ENCODE data around the gene ITGBL1.

Gene ITGBL1

DNA sequence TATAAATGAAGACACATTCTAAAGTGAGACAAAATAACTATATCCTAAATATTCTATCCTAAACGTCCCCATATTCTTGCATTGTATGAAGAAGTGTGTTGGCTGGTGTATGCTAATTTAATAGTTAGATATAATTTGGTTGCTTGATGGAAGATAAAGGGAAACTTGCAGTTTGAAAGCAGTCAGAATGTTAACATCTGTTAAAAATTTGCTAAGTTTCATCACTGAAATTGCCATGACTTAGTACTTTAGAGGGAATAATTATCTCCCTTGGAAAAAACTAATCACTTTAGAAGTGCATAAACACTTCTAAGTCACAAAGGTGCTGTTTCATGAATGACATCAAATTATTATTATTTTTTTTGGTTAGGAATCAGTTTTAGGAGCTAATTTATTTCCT is 61.6 kb downstream of the ITGBL1 start:
- H3K27me3 ChIP-seq (ENCODE audit: control insufficient read depth, insufficient read depth, low read length) = no peaks in the 10 kb centered on the region
- H3K9ac ChIP-seq (ENCODE audit: low read length) = no peak overlapping the region
- H3K4me3 ChIP-seq (ENCODE audit: low read depth, low read length) = no peak overlapping the region
- no peaks in the 10 kb centered on the region for H3K36me3 ChIP-seq (ENCODE audit: control insufficient read depth, insufficient read depth, low read length)
- peaks cover 12% of the 10 kb centered on the region; the same call in 1 of the 2 replicates for H3K4me1 ChIP-seq (ENCODE audit: control insufficient read depth, insufficient read depth, low read length)
- no peak overlapping the region for H3K27ac ChIP-seq (ENCODE audit: low read depth, low read length)
- H3K9me3 ChIP-seq (ENCODE audit: control insufficient read depth, insufficient read depth, low read depth, low read length) = no peaks in the 10 kb centered on the region

DNA sequence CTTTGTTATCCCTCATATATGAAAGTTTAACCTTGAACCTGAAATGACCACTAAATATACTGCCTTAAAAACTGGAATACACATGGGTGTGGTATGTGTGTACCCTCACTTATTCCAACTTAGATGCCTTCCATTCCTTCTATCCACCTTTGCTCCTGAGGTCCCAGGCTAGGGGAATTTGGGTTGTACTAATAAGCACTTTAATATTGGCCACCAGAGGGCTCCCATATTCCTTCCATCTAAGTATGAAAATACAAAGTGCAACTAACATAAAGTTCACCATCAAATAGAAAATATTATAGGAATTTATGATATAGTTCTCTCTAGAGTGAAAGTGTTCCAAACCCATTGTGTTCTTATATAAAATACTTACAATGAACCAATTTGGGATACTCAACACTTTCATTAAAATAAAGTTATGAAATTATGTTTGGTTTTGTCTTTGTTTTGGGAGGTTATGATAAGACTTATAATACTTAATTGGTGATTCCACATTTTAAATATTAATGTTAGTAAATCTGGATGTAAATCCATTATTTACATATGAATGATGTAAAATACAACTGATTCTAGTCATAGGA is 62.3 kb downstream of the ITGBL1 start:
- no peaks in the 10 kb centered on the region for H3K27me3 ChIP-seq (ENCODE audit: control insufficient read depth, insufficient read depth, low read length)
- H3K4me3 ChIP-seq (ENCODE audit: low read depth, low read length) = no peak overlapping the region
- H3K27ac ChIP-seq (ENCODE audit: low read depth, low read length) = no peak overlapping the region
- peaks cover 12% of the 10 kb centered on the region; the same call in 1 of the 2 replicates for H3K4me1 ChIP-seq (ENCODE audit: control insufficient read depth, insufficient read depth, low read length)
- H3K9ac ChIP-seq (ENCODE audit: low read length) = no peak overlapping the region
- H3K36me3 ChIP-seq (ENCODE audit: control insufficient read depth, insufficient read depth, low read length) = no peaks in the 10 kb centered on the region
- H3K9me3 ChIP-seq (ENCODE audit: control insufficient read depth, insufficient read depth, low read depth, low read length) = no peaks in the 10 kb centered on the region

DNA sequence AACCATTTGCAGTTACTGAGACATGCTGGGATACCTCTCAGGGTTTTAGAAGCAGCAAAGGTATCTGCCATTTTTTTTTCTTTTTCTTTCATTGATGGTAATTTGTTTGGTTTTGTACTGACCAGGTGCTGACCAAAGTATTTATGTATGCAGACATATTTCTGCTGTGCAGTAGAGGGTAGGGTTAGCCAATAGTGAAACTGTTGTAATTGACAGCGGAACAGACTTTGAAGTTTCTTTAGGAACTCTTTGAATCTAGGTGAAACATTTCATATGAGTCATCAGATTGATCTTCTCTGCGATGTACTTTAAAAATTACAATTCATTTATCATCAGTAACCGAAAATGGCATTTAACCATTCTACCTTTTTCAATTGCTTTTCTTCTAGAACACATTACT is 63.0 kb downstream of the ITGBL1 start:
- H3K27ac ChIP-seq (ENCODE audit: low read depth, low read length) = no peak overlapping the region
- H3K36me3 ChIP-seq (ENCODE audit: control insufficient read depth, insufficient read depth, low read length) = no peaks in the 10 kb centered on the region
- no peak overlapping the region for H3K9ac ChIP-seq (ENCODE audit: low read length)
- H3K4me3 ChIP-seq (ENCODE audit: low read depth, low read length) = no peak overlapping the region
- peaks cover 12% of the 10 kb centered on the region; the same call in 1 of the 2 replicates for H3K4me1 ChIP-seq (ENCODE audit: control insufficient read depth, insufficient read depth, low read length)
- no peaks in the 10 kb centered on the region for H3K9me3 ChIP-seq (ENCODE audit: control insufficient read depth, insufficient read depth, low read depth, low read length)
- no peaks in the 10 kb centered on the region for H3K27me3 ChIP-seq (ENCODE audit: control insufficient read depth, insufficient read depth, low read length)

DNA sequence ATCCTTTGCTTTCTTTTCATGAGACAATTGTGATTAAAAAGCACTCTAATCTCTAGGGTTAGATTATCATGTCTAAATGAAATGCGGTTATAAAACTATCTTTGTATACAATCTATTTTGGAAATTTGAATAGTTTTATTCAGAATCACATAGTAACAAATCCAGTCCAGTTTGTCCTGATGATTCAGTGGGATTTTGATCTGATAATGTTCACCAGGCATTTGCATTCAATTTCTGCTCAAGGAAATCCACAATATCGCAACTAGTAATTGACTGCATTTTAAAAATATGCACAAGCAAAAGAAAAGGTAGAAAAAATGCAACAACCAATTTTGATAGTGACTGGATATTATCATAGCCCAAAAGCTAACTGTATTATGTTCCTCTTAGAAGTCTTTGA is 63.8 kb downstream of the ITGBL1 start:
- Histone ChIP-seq H3K36me3 (ENCODE audit: control insufficient read depth, insufficient read depth, low read length) (no peaks in the 10 kb centered on the region), H3K9me3 (ENCODE audit: control insufficient read depth, insufficient read depth, low read depth, low read length) (no peaks in the 10 kb centered on the region), H3K4me1 (ENCODE audit: control insufficient read depth, insufficient read depth, low read length) (peaks cover 12% of the 10 kb centered on the region; the same call in 1 of the 2 replicates), H3K27ac (ENCODE audit: low read depth, low read length) (no peak overlapping the region), H3K4me3 (ENCODE audit: low read depth, low read length) (no peak overlapping the region), H3K9ac (ENCODE audit: low read length) (no peak overlapping the region), H3K27me3 (ENCODE audit: control insufficient read depth, insufficient read depth, low read length) (no peaks in the 10 kb centered on the region)

DNA sequence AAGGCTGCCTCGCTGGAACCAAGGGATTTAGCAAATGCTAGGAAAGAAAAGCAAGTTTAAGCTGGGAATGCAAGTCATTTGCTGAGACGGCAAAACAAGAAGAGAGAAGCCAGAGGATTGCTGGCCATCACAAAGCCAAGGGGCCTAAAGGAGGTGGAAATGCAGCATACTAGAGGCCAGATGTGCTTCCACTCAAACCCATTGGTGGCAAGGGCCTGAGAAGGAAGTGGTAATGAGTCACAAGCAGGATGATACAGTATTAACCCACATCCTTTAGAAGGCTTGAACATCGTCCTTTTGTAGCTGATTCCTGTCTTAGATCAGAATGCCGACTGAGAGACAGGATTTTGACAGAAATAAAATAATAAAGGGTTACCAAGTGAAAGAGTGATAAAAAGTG is 68.2 kb downstream of the ITGBL1 start:
- no peaks in the 10 kb centered on the region for H3K36me3 ChIP-seq (ENCODE audit: control insufficient read depth, insufficient read depth, low read length)
- no peak overlapping the region for H3K9ac ChIP-seq (ENCODE audit: low read length)
- no peak overlapping the region for H3K27ac ChIP-seq (ENCODE audit: low read depth, low read length)
- no peaks in the 10 kb centered on the region for H3K9me3 ChIP-seq (ENCODE audit: control insufficient read depth, insufficient read depth, low read depth, low read length)
- H3K4me1 ChIP-seq (ENCODE audit: control insufficient read depth, insufficient read depth, low read length) = peaks cover 5% of the 10 kb centered on the region; the same call in 1 of the 2 replicates
- no peaks in the 10 kb centered on the region for H3K27me3 ChIP-seq (ENCODE audit: control insufficient read depth, insufficient read depth, low read length)
- no peak overlapping the region for H3K4me3 ChIP-seq (ENCODE audit: low read depth, low read length)

DNA sequence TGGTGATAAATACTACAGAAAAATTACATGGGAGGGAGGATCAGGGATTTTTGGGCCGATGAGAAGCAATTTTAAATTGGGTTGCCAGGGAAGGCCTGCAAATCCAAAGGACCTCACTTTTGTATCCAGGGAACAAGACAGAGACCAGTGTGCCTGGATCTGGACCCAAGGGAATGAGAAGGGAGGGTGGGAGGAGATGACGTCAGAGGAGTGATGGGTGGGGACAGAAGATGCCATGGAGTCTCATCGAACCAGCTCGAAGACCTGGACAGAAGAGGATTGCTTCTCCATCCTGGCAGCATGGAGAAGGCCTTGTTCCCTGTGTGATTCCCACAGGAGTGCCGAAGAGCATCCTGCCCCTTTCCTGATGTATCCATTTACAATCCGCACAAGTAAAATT is 68.9 kb downstream of the ITGBL1 start:
- H3K27me3 ChIP-seq (ENCODE audit: control insufficient read depth, insufficient read depth, low read length) = no peaks in the 10 kb centered on the region
- H3K27ac ChIP-seq (ENCODE audit: low read depth, low read length) = no peak overlapping the region
- peaks cover 5% of the 10 kb centered on the region; the same call in 1 of the 2 replicates for H3K4me1 ChIP-seq (ENCODE audit: control insufficient read depth, insufficient read depth, low read length)

DNA sequence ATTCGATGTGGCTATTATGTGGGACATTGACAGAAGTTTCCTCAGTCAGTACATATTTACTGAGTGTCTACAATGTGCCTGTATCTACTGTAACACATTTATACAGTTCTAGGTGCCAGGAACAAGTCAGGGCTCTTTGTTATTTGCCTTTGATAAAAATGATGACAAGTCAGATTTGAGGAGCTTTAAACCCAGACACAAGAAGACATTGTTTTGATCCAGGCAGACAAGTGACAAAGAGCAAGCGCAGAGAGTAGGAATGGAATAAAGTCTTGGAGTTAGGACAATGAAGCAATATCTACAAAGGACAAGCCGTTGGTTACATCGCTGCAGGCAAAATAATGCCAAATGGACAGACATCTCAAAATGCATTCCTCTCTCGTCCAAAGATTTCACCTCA is 70.1 kb downstream of the ITGBL1 start:
- H3K27ac ChIP-seq (ENCODE audit: low read depth, low read length) = no peak overlapping the region
- no peaks in the 10 kb centered on the region for H3K27me3 ChIP-seq (ENCODE audit: control insufficient read depth, insufficient read depth, low read length)
- H3K36me3 ChIP-seq (ENCODE audit: control insufficient read depth, insufficient read depth, low read length) = no peaks in the 10 kb centered on the region
- H3K9me3 ChIP-seq (ENCODE audit: control insufficient read depth, insufficient read depth, low read depth, low read length) = no peaks in the 10 kb centered on the region
- no peak overlapping the region for H3K4me3 ChIP-seq (ENCODE audit: low read depth, low read length)
- peaks cover 2% of the 10 kb centered on the region; the same call in 1 of the 2 replicates for H3K4me1 ChIP-seq (ENCODE audit: control insufficient read depth, insufficient read depth, low read length)
- H3K9ac ChIP-seq (ENCODE audit: low read length) = no peak overlapping the region

More for the DNA sequence above, 68.9 kb downstream of the ITGBL1 start:
- Histone ChIP-seq H3K36me3 (ENCODE audit: control insufficient read depth, insufficient read depth, low read length) (no peaks in the 10 kb centered on the region), H3K9ac (ENCODE audit: low read length) (no peak overlapping the region), H3K4me3 (ENCODE audit: low read depth, low read length) (no peak overlapping the region), H3K9me3 (ENCODE audit: control insufficient read depth, insufficient read depth, low read depth, low read length) (no peaks in the 10 kb centered on the region)

DNA sequence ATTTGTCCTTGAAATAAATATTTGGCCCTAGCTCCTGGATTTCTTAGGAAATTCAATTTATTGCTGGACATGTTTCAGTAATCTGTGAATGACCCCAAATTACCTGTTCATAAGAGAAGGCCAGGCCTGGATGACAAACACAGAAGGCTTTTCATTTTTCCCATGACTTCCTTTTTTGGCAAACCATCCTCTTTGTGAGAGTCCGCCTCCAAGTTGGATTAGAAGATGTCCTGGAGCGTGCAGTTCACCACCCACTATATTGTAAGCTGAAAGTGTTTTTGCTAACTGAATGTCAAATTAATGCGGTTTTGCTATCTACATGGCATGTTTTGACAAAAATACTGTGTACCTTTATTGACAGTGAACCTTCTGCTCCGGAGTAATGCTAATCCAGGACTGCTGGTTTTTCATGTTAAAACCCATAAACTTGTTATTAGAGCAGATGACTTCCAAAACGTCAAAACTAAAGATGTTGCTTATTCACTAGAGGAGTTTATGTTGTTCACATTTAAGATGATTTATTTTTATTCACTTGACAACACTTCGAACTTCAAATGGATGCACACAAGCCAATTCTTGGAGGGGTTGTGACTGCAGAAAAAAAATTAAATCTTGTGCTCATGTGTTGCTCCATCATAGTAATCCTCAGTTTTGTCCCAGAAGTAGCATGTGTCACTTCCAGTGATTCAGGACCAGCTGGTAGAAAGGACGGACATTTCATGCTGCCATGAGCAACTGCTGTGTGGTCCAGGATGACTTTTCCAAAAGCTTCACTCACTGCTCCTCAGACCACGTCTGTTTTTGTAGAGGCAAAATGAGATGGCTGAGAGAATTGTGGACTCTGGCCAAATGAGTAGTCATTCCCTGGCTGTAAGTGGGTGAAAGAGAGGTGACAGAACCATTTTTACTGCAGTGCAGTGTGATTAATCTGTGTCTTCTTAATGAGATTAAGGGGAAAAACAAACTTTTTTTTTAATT is 71.0 kb downstream of the ITGBL1 start:
- Histone ChIP-seq H3K4me3 (ENCODE audit: low read depth, low read length) (no peak overlapping the region), H3K27ac (ENCODE audit: low read depth, low read length) (no peak overlapping the region), H3K36me3 (ENCODE audit: control insufficient read depth, insufficient read depth, low read length) (no peaks in the 10 kb centered on the region), H3K27me3 (ENCODE audit: control insufficient read depth, insufficient read depth, low read length) (no peaks in the 10 kb centered on the region), H3K9ac (ENCODE audit: low read length) (no peak overlapping the region), H3K9me3 (ENCODE audit: control insufficient read depth, insufficient read depth, low read depth, low read length) (no peaks in the 10 kb centered on the region), H3K4me1 (ENCODE audit: control insufficient read depth, insufficient read depth, low read length) (no peaks in the 10 kb centered on the region)

DNA sequence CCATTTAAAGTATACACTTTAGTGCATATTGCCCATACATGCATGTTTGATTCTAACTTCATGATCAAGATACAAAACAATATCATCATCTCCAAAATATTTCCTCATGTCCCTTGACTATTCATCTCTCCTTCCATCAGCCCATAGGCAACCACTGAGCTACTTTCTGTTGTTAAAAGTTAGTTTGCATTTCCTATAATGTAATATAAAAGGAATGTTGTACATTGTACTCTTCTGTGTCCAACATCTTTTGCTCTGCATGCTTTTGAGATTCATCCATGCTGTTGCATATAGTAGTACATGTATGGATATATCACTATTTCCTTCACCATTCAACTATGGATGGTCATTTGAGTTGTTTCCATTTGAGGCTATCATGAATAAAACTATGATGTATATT is 74.7 kb downstream of the ITGBL1 start:
- Histone ChIP-seq H3K4me3 (ENCODE audit: low read depth, low read length) (no peak overlapping the region), H3K27me3 (ENCODE audit: control insufficient read depth, insufficient read depth, low read length) (no peaks in the 10 kb centered on the region), H3K27ac (ENCODE audit: low read depth, low read length) (no peak overlapping the region), H3K9ac (ENCODE audit: low read length) (no peak overlapping the region), H3K36me3 (ENCODE audit: control insufficient read depth, insufficient read depth, low read length) (no peaks in the 10 kb centered on the region), H3K4me1 (ENCODE audit: control insufficient read depth, insufficient read depth, low read length) (no peaks in the 10 kb centered on the region), H3K9me3 (ENCODE audit: control insufficient read depth, insufficient read depth, low read depth, low read length) (no peaks in the 10 kb centered on the region)

DNA sequence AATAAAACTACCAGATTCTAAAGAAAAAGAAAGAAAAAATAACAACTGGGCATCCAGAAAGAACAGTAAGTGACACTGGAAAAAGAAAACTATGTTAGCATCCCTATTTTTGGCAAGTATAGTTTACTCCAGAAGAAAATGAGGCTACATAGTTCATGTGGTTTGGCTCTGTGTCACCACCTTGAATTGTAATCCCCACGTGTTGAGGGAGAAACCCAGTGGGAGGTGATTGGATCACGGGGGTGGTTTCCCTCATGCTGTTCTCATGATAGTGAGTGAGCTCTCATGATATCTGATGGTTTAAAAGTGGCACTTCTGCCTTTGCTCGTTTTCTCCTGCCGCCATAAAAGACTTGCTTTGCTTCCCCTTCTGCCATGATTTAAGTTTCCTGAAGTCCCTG is 76.9 kb downstream of the ITGBL1 start:
- Histone ChIP-seq H3K4me3 (ENCODE audit: low read depth, low read length) (no peak overlapping the region), H3K27me3 (ENCODE audit: control insufficient read depth, insufficient read depth, low read length) (no peaks in the 10 kb centered on the region), H3K9ac (ENCODE audit: low read length) (no peak overlapping the region), H3K4me1 (ENCODE audit: control insufficient read depth, insufficient read depth, low read length) (no peaks in the 10 kb centered on the region), H3K9me3 (ENCODE audit: control insufficient read depth, insufficient read depth, low read depth, low read length) (no peaks in the 10 kb centered on the region), H3K27ac (ENCODE audit: low read depth, low read length) (no peak overlapping the region), H3K36me3 (ENCODE audit: control insufficient read depth, insufficient read depth, low read length) (no peaks in the 10 kb centered on the region)

DNA sequence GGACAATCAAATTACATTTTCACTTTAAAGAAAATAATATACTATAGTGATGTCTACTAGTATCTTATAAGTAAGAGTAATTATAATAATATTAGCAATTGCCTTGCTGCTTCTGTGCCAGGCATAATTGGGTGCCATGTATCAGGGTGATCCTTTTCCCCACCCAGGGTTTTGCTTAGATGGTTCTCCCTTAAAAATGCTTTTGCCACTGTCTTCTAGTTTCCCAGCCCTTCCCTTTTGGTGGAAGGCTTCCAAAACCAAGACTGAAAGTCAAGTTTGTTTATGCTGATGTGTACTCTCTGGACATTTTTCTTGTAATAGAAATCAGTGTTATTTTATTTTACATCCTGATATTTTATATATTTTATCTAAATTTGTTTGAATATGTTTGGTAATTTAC is 77.8 kb downstream of the ITGBL1 start:
- Histone ChIP-seq H3K4me3 (ENCODE audit: low read depth, low read length) (no peak overlapping the region), H3K27me3 (ENCODE audit: control insufficient read depth, insufficient read depth, low read length) (no peaks in the 10 kb centered on the region), H3K9me3 (ENCODE audit: control insufficient read depth, insufficient read depth, low read depth, low read length) (no peaks in the 10 kb centered on the region), H3K36me3 (ENCODE audit: control insufficient read depth, insufficient read depth, low read length) (no peaks in the 10 kb centered on the region), H3K9ac (ENCODE audit: low read length) (no peak overlapping the region), H3K4me1 (ENCODE audit: control insufficient read depth, insufficient read depth, low read length) (no peaks in the 10 kb centered on the region), H3K27ac (ENCODE audit: low read depth, low read length) (no peak overlapping the region)
